HG02870 (cell line): Measurements from ENCODE around the gene FOXD1.

Experiments used
- ATAC-seq: cut with Tn5 transposase; IDR thresholded peaks from one replicate; pipeline ENCODE4 v1.9.1; 2021; ENCODE audit warnings: mild to moderate bottlenecking, moderate library complexity; ENCODE audit not compliant: unreplicated experiment

FOXD1 gene

GRCh38 chr5:73441378-73441777, 7.2 kb downstream of the FOXD1 start:
- no peak for ATAC-seq

DNA sequence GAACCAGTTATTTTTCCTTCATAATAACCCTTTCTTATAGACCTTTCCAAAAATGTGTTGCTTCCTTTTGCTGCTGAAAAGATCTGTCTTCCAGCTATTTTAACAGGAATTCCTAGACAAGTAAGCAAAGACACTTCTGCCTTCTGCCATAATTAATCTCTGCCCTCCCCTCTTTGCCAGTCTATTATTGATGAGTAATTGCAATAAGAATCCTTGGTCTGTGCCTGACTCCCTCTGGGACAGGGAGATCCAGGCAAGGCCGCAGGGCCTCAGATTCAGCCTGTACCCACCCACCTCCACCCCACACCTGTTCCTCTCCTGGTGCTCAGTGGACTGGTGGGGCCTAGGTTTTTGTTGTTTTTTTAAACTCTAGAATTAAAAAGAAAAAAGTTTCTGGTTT, 8.3 kb downstream of the FOXD1 start:
- ATAC-seq: no peak

DNA sequence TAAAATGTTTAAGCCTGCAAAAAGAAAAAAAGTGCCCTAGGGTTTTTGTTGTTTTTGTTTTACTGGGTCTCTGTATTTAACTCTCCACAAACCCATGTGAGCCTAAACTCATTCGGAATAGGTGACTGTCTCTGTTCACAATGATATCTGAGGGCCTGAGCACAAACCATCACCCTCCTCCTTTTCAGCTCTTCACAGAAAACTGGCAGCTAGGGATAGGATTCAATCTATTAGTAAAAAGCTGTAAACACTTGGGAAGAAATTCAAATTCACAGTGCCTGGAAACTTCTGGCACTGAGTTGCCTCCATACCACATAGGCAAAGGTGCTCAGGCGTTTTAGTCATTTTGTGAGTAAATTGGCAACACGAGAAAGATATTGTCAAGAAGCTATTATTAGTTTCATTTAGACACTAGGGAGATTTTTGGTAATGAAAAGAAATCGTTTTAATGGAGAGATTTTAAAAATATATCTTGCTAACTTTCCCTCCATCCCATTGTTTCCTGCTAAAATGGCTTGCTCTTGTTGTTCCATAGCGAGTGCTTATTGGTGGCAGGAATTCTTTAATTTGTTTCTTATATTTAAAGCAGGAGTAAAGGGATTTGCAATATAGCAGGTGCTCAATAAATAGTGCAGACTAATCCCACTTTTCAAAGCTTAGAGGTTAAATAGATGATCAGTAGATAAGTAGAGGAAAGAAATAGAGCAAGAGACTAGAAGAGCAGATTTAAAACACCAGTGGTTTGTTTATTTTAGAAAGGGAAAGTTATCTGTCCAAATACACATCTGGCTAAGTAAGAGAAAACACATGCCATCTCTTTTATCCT, 9.7 kb downstream of the FOXD1 start:
- no peak for ATAC-seq

DNA sequence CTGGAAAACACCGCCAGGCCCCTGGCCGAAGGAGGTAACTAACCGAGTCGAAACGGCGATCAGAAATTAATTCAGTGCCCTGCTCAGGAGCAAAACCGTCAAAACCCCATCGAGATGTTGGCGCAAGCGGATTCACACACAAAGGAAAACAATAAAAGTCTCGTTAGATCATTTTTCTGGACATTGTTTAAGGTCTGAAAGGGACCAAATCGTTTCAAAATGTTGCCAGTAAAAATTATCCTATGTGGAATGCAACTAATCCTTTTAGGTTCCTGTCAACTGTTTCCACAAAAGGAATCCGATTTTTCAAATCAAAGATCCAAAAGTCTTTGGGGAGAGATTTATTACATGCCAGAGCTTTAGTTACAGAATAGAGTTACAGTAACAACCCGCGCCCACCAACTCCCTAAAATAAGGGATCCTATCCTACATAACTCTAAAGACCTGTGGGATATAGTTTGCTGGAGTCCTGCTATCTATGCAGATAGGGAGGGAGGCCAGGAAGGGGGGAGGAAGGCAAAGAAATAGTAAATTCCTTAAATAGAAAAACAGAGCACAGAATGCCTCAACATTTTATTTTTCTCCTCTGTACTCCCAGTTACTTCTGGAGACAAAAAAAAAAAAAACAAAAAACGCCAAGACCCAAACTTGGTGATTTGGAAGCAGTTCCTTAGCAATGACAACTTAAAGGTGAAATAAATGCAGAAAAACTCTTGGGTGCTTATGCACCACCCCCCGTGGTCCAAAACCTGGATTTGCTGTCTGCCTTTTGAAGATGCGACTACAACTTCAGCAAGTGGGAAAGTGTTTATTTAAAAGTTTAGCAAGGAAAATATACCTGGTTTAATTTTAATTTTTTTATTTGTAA, 10.6 kb downstream of the FOXD1 start:
- ATAC-seq: no peak

- ATAC-seq: no peak
Measured at GRCh38 chr5:73437101-73437776, 11.3 kb downstream of the FOXD1 start.

DNA sequence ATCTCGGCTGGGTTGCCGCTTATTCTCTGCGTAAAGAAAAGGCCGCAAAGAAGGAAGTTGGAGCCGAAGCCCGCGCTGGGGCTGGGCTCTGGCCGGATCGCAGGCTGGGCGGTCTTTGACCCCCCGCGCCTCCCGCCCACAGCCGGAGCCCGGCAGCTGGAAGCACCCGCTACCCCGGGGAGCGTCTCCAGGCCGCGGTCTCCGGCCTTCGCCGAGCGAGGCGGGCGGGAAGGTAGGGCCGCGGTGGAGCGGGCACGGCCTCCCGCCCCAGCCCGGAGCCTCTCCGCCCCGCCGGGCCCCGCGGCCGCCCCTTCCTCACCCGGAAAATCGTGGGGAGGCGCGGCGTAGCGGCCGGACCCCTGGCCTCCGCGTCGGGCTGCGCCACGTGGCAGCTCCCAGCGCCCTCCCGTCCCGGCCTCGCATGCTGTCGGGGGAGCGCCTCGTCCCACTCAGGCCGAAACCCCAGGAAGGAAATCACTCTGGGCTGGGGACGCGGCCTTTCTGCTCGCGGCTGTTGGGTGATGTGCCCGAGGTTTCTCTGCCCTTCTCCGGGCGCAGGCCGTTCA, 12.0 kb downstream of the FOXD1 start:
- ATAC-seq: no peak

- ATAC-seq: no peak
Measured at GRCh38 chr5:73435759-73436534, 12.6 kb downstream of the FOXD1 start.

GRCh38 chr5:73434907-73435306, 13.7 kb downstream of the FOXD1 start:
- ATAC-seq: no peak

GRCh38 chr5:73434461-73434860, 14.1 kb downstream of the FOXD1 start:
- ATAC-seq: no peak

GRCh38 chr5:73433982-73434342, 14.6 kb downstream of the FOXD1 start:
- no peak for ATAC-seq

GRCh38 chr5:73433272-73433981, 15.2 kb downstream of the FOXD1 start:
- no peak for ATAC-seq

DNA sequence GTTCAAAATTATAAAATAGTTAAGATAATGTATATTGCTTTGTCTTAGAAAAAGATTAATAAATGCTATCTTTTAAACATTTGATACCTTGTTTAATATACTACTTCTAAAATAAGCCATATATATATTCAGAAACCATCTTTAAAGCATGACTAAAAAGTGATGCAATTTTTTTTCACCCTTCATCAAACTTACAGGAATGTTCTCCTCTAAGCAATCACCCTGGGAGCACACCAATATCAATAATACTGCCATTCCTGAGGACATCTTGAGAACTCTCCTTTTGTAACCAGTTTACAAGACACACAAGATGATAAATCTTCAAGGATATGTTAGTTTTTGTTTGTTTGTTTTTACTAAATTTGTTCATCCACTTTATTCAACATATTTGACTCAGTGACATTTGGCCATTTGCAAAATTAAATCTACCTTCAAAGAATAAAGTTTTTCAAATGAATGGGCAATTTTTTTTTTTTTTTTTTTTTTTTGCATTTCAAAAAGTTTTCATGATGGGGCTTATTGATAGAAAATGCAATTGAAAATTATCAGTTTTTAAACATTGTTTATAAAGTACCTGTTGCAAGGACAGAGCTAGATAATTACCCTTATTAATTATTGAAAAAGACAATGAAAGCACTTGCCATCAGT, 17.2 kb downstream of the FOXD1 start:
- no peak for ATAC-seq

DNA sequence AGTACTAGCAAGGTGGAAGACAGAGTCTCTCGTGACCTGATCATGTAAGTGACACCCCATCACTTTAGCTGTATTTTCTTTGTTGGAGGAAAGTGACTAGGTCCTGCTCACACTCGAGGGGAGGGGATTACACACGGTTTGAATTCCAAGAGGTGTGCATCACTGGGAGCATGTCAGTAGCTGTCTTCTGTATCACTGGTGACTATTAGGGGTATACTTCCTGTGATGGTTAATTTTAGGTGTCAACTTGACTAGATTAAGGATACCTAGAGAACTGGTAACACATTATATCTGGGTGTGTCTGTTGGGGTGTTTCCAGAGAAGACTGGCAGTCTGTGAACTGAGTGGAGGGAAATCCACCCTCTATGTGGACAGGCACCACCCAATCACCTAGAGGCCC, 22.5 kb downstream of the FOXD1 start:
- no peak for ATAC-seq

GRCh38 chr5:73424556-73424977, 24.0 kb downstream of the FOXD1 start:
- ATAC-seq: no peak

GRCh38 chr5:73422164-73422563, 26.4 kb downstream of the FOXD1 start:
- ATAC-seq: no peak

- ATAC-seq: no peak
Measured at GRCh38 chr5:73420666-73421065, 27.9 kb downstream of the FOXD1 start.

- ATAC-seq: no peak
Measured at GRCh38 chr5:73419465-73420390, 28.8 kb downstream of the FOXD1 start.

DNA sequence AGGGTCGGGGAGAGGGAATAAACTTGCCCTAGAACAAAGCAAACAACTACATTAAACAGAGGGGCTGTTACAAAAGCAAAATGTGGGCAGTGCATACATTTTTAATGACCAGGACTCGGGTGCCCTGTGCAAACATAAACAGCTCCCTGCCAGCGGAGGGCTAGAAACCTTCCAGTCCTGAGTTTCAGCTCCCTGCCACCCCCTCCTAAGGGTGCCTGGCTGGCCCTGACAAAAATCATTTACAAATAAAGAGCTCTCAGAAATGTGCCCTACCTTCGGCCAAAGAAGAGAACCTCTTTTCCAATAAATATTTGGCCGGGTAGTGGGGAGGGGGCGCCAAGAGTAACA, 29.5 kb downstream of the FOXD1 start:
- no peak for ATAC-seq
